Raji (cell line): ENCODE measurements around the gene MAP3K10.

Experiments
- POLR2A ChIP-seq: IDR thresholded peaks from 2 replicates; pipeline ENCODE4 v1.6.1; 2011; ENCODE audit warnings: low read depth, low read length, control low read depth; ENCODE audit not compliant: insufficient read depth

Gene MAP3K10

GRCh38 chr19:40205760-40206159, 14.5 kb downstream of the MAP3K10 start:
- TF ChIP-seq POLR2A: no peak

GRCh38 chr19:40208602-40209001, 17.4 kb downstream of the MAP3K10 start:
- no peak for TF ChIP-seq POLR2A

GRCh38 chr19:40210889-40211288, 19.7 kb downstream of the MAP3K10 start:
- TF ChIP-seq POLR2A: no peak

GRCh38 chr19:40213251-40213829, 22.1 kb downstream of the MAP3K10 start:
- no peak for TF ChIP-seq POLR2A

- no peak for TF ChIP-seq POLR2A
These were observed 22.8 kb downstream of the MAP3K10 start for GRCh38 chr19:40213882-40214570.

GRCh38 chr19:40214936-40215335, 23.7 kb downstream of the MAP3K10 start:
- TF ChIP-seq POLR2A: no peak

- TF ChIP-seq POLR2A: no peak
These were observed 25.0 kb downstream of the MAP3K10 start for GRCh38 chr19:40216013-40216776.

GRCh38 chr19:40216777-40217026, 25.5 kb downstream of the MAP3K10 start:
- no peak for TF ChIP-seq POLR2A

- TF ChIP-seq POLR2A: no peak
These were observed 26.0 kb downstream of the MAP3K10 start for GRCh38 chr19:40217027-40217810.

- TF ChIP-seq POLR2A: no peak
These were observed 27.0 kb downstream of the MAP3K10 start, which contains the start of gene TTC9B for GRCh38 chr19:40217934-40218890. TTC9B (minus strand) TSS chr19:40218384; CDS start chr19:40218381, 3 bp downstream.

GRCh38 chr19:40219721-40220276, 28.6 kb downstream of the MAP3K10 start:
- no peak for TF ChIP-seq POLR2A

GRCh38 chr19:40220674-40221073, 29.4 kb downstream of the MAP3K10 start:
- TF ChIP-seq POLR2A: no peak

- no peak for TF ChIP-seq POLR2A
These were observed 30.8 kb downstream of the MAP3K10 start for GRCh38 chr19:40221858-40222619.

- no peak for TF ChIP-seq POLR2A
These were observed 32.1 kb downstream of the MAP3K10 start for GRCh38 chr19:40223135-40223822.
